H54 (cell line): ENCODE results near the gene NUP133.
A peak's percentile ranks its signal among the peaks of the same experiment; 100 is the strongest.
"Not testable (repeated sequence)": the region's sequence is repeated elsewhere in the genome, so short reads cannot be mapped to it uniquely, and the experiment has no call there.

ENCODE experiments used
- DNase-seq: peaks from one replicate; pipeline ENCODE4 v3.0.0; 2011; ENCODE audit warnings: low spot score, mixed read lengths; ENCODE audit not compliant: insufficient read length
- FAIRE-seq: peaks from 3 replicates; lab custom pipeline; 2011; peaks lifted over from hg19 to GRCh38; lab: Jason Lieb, UNC
- POLR2A ChIP-seq: IDR thresholded peaks from 2 replicates; pipeline ENCODE4 v1.6.1; 2011; ENCODE audit warnings: low read depth, mild to moderate bottlenecking, low read length

Gene NUP133

DNA sequence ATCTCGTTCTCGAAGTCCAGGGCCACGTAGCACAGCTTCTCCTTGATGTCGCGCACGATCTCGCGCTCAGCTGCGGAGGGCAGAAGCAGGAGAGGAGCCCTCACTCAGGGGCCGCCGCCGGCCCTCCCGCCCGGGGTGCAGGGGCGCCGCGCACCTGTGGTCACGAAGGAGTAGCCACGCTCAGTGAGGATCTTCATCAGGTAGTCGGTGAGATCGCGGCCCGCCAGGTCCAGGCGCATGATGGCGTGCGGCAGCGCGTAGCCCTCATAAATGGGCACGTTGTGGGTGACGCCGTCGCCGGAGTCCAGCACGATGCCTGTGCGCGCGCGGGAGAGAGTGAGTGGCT, 76.1 kb downstream of the NUP133 start:
- no peak for FAIRE-seq

DNA sequence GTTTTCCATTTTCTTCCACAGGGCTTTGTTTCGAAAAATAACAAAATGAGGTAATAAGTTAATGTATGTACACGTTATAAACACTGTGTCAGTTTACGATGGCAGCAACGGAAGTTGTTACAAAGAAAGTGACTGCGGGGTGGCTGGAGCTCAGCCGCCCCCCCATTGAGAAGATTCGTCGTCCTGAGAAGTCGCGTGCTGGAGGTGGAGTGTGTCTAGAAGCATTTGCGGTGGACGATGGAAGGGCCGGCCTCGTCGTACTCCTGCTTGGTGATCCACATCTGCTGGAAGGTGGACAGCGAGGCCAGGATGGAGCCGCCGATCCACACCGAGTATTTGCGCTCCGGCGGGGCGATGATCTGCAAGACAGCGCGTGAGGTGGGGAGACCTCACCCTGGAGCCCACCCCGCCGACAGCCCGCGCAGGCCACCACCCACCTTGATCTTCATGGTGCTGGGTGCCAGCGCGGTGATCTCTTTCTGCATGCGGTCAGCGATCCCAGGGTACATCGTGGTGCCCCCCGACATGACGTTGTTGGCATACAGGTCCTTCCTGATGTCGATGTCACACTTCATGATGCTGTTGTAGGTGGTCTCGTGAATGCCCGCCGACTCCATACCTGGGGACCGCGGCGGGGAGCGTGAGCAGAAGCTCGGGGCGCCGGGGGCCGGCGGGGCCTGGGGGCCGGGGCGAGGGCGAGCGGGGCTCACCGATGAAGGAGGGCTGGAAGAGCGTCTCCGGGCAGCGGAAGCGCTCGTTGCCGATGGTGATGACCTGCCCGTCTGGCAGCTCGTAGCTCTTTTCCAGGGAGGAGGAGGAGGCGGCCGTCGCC, 76.6 kb downstream of the NUP133 start:
- DNase-seq: no peak
- no peak for FAIRE-seq
- TF ChIP-seq POLR2A: no peak

More for the DNA sequence above, 76.1 kb downstream of the NUP133 start:
- no peak for DNase-seq
- TF ChIP-seq POLR2A: no peak

DNA sequence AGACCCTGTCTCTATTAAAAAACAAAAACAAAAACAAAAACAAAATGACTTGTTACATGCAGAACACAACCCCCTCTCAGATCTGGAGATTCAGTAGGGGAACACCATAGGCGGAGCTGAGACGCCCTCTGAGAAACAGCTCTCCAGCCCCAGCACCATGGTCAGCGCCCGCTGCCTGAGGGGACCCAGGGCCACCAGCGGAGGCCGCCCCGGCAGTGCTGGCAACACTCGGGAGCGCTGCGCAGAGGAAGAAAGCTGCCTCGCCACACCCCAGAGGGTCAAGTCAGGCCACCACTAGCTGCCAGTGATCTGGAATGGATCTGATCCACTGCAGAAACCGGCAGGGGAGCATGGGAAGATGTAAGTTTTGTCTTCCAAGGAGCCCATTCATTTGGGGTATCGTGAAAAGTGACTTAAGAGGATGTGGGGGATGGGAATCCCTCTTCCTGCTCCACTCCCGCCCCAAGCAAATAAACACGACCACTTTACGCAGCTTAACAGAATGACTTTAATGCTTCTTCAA, 77.3 kb downstream of the NUP133 start:
- FAIRE-seq (no peak), DNase-seq (no peak)
- TF ChIP-seq POLR2A: no peak

DNA sequence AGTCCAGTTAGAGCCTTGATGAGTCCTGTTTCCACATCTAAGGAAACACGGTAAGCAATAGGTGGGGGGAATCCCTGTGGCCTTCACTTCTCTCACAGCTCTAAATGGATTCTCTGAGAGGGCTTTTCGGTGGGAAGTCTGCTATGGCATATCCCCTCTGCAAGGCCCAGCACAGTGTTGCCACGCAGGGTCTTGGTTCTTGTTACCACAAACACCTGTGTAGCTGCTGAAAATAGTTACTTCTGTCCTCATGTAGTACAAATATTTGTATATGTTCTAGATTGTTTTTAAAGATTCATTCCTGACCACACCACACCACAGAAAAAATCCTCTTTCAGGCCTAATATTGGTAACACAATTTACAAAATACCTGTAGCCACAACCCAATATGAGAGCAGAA, 79.9 kb downstream of the NUP133 start:
- FAIRE-seq: no peak
- no peak for TF ChIP-seq POLR2A

DNA sequence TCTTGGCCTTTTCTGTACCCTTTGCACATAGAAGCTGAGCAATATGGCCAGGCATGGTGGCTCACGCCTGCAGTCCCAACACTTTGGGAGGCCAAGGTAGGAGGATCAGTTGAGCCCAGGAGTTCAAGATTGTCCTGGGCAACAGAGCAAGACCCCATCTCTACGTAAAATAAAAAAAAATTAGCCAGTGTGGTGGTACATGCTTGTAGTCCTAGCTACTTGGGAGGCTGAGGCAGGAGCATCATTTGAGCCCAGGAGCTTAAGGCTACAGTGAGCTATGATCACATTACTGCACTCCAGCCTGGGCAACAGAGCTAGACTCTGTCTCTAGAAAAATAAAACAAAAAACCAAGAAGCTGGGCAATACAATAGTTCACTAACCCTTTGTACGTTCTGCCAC, 80.6 kb downstream of the NUP133 start:
- DNase-seq: no peak
- TF ChIP-seq POLR2A: no peak
- no peak for FAIRE-seq

More for the DNA sequence above, 79.9 kb downstream of the NUP133 start:
- no peak for DNase-seq

DNA sequence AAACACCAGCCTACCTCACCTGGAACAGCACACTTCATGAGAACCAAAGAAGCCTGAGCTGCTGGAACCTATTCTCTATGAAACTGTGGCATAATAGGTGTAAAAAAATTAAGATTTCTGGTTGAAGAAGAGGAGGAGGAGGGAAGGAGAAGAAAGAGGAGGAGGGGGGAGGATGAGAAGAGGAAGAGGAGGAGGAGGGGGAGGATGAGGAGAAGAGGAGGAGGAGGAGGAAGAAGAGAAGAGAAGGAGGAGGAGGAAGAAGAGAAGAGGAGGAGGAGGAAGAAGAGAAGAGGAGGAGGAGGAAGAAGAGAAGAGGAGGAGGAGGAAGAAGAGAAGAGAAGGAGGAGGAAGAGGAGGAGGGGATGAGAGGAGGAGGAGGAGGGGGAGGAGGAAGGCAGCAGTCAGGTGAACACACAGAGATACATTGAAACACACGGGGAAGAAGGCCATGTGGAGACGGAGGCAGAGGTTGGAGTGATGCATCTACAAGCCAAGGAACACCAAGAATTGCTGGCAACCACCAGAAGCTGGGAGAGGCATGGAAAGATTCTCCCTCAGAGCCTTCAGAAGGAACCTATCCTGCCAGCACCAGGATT, 82.5 kb downstream of the NUP133 start:
- no peak for TF ChIP-seq POLR2A
- FAIRE-seq: no peak
- DNase-seq: no peak

DNA sequence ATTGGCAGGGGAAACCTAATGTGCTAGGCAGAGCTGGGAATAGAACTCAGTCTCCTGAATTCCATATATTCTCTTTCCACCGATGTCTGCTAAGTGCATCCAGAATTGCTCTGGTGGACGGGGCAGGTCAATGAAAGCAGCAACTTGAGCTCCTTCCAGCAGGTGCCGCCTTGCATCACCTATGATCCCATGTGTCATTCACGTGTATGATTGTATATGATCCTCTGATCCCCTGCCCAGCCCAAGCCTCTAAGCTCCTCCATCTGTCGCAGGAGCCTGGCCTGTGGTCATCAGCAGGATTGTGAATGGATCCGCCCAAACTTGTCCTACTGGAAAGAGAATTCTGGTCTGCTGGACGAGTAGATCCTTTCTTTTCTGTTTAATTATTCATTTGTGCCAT, 87.4 kb downstream of the NUP133 start:
- FAIRE-seq (no peak), DNase-seq (no peak)
- TF ChIP-seq POLR2A: no peak

DNA sequence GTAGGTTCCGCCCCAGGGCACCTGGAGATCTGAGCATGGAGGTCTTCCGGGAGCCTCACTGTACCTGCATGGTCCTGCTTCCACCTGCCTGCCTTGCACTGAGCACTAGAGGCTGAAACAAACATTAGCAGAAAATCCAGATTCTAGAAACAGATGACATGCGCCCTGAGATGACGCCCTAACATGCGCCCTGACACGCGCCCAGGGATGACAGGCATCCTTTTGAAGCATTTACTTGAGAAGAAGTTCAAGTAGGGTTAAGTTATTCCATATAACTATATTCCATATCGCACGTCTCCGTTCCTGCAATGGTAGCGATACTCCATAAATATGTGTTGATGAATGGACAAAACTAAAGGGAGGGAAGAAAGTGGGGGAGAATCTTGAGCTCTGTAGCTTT, 87.9 kb downstream of the NUP133 start:
- FAIRE-seq (no peak), DNase-seq (no peak)
- no peak for TF ChIP-seq POLR2A

DNA sequence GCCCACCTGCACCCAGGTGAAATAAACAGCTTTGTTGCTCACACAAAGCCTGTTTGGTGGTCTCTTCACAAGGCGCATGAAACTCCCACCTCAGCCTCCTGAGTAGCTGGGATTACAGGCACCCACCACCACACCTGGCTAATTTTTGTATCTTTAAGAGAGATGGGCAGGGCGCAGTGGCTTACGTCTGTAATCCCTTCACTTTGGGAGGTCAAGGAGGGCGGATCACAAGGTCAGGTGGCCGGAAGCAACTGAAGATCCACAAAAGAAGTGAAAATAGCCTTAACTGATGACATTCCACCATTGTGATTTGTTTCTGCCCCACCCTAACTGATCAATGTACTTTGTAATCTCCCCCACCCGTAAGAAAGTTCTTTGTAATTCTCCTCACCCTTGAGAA, 89.6 kb downstream of the NUP133 start:
- DNase-seq, FAIRE-seq: not testable (repeated sequence)

DNA sequence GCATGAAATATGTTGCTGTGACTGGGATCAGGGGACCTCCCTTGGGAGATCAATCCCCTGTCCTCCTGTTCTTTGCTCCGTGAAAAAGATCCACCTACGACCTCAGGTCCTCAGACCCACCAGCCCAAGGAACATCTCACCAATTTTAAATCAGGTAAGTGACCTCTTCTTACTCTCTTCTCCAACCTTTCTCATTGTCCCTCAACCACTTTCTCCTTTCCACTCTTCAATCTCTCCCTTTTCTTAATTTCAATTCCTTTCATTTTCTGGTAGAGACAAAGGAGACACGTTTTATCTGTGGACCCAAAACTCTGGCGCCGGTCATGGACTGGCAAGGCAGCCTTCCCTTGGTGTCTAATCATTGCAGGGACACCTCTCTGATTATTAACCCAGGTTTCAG, 95.3 kb downstream of the NUP133 start:
- FAIRE-seq, DNase-seq: not testable (repeated sequence)

DNA sequence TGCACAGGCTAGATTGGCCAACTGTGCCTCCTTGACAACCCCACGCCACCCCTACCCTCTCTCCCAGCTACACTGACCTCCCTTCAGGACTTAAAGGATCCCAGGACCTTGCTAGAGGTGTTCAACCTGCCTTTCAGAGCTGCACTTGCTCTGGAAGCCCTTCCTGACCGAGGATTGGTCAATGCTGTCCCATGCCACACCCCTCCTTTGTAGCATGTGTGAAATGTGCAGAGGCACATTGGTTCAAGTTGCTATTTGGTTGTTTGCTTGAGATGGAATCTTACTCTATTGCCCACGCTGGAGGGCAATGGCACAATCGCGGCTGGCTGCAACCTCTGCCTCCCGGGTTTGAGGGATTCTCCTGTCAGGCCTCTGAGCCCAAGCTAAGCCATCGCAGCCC, 96.1 kb downstream of the NUP133 start:
- no peak for TF ChIP-seq POLR2A
- no peak for DNase-seq
- no peak for FAIRE-seq

DNA sequence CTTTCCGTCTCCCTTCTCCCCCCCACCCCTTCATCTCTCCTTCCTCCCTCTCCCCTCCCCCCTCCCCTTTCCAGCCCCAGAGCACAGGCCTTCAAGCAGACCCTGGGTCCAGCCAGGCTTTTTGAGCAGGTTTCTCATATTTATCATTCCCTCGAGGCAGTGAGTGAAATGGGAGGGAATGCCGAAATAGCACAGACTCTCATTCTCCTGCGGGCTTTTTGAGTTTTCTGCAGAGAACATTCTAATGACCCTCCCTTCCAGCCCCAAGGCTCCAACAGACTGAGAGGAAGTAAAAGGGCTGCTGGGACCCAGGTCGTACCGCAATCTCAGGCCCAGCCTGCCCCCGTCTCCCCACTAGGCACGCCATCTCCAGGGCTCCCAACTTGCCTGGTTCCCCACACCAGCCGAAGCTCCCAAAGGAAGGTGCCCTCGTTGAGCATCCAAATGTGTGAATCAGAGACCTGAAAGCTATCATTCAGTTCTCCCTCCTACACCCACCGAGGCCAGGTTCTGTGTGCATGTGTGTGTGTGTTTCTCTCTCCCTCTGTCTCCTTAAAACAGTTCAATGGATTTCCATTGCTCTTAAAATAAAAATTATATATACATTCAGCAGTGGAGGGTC, 96.6 kb downstream of the NUP133 start:
- TF ChIP-seq POLR2A: no peak
- FAIRE-seq (no peak), DNase-seq (no peak)

DNA sequence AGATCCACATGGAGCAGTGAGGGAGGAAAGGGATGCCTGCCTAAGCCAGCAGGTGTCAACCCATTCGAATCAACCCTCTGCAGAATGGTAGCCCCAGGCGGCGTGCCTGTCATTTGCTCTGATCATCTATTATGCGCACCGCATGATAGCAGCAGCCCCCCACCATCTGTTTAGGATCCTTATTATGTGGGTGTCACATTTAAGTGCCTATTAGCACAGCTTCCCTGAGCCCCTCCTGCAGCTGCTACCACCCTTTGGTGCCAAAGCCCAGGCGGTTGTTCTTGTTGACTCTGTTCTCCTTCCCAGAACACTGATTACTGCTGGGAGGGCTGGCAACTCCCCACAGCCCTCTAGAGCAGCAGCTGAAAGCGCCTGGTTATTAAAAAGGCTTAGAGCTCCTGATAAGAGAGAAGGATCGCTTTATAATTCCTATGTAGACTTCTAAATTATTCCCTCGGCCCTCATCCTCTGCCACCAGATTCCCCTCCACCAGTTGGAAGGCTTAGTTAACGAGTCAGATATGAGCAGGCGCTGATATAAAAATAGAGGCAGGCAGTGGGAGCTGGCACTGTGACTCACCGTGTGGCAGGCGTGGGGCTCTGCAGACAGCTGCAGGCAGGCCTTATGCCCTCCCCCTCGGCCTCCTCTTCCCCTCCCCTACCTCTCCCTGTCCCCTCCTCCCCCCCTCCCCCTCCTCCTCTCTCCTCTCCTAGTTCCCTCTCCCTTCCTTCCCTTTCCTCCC, 97.3 kb downstream of the NUP133 start:
- TF ChIP-seq POLR2A: no peak
- FAIRE-seq: no peak
- DNase-seq: peak; percentile 90

DNA sequence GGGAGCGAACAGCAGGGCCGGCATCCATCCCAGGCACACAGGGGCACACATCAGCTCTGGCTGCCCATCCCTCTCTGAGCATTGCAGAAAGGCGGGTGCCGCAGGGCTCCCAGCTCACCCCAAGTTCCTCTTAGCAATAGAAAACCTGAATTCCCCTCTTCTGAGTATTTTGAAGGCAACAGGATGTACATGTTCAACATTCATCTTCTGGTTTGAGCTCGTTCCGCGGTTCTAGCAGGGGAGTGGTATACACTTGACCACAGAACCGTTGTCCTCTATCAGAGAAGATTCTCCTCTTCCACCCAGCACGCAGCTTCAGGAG, 97.8 kb downstream of the NUP133 start:
- DNase-seq: no peak
- FAIRE-seq: no peak
- TF ChIP-seq POLR2A: no peak
